Hippocampal formation (tissue), 2 donors: ENCODE measurements around the gene SAMD4A.

Source experiments
- DNase-seq, 2 donors: peaks; one replicate each; lab custom pipeline; 2025; lab: John Stamatoyannopoulos, UW

Gene SAMD4A

GRCh38 chr14:54823757-54824549 is 257.0 kb downstream of the SAMD4A start:
- no peak for DNase-seq

GRCh38 chr14:54828037-54828436 is 261.1 kb downstream of the SAMD4A start:
- no peak for DNase-seq

GRCh38 chr14:54829486-54830224 is 262.7 kb downstream of the SAMD4A start:
- DNase-seq, result no peak

DNA sequence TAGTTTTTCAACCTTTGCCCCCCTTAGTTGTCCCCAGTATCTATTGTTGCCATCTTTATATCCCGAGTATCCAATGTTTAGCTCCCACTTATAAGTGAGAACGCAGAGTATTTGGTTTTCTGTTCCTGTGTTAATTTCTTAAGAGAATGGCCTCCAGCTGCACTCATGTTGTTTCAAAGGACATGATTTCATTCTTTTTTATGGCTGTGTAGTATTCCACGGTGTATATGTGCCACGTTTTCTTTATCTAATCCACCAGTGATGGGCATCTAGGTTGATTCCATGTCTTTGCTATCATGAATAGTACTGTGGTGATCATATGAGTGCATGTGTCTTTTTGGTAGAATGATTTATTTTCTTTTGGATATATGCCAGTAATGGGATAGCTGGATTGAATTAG is 263.7 kb downstream of the SAMD4A start:
- DNase-seq, result no peak

GRCh38 chr14:54834081-54834480 is 267.2 kb downstream of the SAMD4A start:
- DNase-seq, result no peak

GRCh38 chr14:54834727-54835126 is 267.8 kb downstream of the SAMD4A start:
- no peak for DNase-seq

- no peak for DNase-seq
Measured at GRCh38 chr14:54836231-54836630, 269.3 kb downstream of the SAMD4A start.

- no peak for DNase-seq
Measured at GRCh38 chr14:54837508-54838149, 270.7 kb downstream of the SAMD4A start.

DNA sequence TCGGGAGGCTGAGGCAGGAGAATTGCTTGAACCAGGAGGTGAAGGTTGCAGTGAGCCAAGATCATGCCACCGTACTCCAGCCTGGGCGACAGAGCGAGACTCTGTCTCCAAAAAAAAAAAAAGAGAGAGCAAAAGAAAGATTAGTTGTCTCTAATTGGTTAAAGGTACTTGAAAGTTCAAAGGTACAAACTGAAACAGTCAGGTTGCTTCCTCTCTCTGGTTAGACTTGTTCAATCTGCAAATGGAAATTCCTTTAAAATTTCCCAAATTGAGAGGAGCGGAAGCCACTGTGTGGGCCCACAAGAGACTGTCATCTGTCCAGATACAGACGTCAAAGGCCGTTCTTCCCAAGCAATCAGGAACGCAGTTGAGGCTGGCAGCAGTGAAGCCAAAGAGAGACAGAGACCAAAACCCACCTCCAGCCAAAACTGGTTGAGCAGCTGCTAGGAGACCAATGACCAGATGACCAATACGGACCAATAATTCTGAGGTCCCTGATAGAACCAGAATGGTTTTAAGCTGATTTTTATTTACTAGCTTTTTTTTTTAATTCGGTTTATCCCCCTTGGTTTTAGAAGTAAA is 272.1 kb downstream of the SAMD4A start:
- no peak for DNase-seq

DNA sequence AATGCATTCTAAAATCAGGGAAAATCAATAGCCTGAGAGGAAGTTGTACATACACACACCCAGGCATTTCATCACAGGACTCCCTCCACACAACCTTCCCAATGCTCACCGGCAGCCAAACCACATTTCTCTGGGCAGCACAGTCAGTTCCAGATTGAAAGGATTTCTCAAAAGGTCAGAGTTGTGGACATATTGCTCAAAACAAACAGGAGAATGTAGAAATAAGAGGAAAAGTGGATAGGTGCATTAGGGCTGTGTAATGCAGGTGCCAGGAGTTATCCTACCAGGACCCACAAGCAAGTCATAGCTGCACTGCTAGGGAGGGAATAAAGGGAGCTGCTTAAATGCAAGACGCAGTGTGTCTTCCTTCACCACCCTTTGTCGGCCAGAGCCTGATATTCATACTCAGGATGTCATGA is 272.8 kb downstream of the SAMD4A start:
- DNase-seq, result no peak

- DNase-seq, result no peak
Measured at GRCh38 chr14:54840336-54840735, 273.4 kb downstream of the SAMD4A start.

DNA sequence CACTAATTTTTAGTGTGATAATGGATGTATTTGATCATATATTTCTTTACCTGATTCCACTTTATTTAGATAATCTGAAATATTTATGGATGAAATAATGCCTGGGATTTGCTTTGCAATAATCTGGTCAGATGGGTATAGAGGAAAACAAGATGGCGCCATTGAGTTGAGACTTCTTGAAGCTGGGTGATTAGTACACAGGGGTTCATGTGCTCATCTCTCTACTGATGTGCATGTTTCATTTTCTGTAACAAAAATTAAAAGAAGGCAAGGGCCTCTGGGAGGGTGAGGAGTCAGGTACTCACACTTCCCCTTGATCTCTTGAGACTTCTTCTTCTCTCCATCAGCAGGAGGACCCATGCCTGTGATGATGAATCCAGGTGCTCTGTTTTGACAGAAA is 273.9 kb downstream of the SAMD4A start:
- no peak for DNase-seq
